ENCODE measurements around the gene CHML.

CHML gene

GRCh38 chr1:241644259-241644658 is 4.1 kb upstream of the CHML start:
- no peak for DNase-seq

DNA sequence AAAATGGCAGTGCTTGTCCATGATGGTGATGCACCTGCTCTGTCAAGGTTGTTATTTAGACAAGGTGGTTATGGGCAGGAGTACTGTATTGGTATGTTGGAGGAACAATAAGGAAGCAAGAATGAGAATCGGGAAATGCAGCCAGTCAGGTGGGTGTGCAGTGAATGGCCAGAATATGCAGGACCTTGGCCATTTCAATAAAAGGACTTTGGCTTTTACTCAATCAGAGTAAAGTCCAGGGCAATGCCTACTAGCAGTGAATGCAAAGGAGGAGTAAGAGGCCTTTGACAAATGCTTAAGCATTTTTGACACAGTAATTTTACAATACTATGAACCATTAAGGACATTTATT is 2.4 kb upstream of the CHML start:
- DNase-seq = no peak

- no peak for DNase-seq
Observed at GRCh38 chr1:241641773-241642592, 1.8 kb upstream of the CHML start.

DNA sequence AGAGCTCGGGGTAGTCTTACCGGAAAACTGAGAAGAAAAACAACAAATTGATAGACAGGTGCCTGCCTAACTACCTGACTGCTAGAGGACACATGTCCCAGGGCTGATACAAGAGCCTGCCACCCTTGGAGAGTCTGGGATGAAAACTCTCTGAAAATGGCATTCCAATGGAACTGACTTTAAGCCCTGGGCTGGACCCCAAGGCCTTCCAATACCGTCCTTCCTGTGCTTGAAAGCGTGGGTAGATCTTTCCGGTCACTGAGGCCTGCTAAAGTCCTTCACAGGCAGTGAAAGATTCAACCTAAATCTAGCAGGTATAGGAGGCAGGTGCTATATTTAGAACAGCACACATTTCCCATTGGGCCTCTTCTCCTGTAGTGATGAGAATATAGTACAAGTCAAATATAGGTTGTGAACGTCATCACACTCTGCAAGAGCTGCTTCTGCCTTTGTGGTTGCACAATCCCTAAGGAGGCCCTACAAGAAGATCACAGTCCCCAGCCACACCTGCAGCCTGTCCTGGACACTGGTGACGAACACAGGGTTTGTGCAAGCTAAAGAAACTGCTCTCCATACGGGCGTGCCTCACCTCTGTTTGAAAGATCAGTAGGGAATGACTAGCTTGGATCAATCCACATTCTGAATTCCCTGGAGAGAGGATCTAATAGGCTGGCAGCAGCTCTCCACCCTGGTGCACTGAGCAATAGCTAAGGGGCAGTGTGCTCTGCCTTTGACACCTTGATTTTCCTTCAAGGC is 876 bp upstream of the CHML start:
- no peak for DNase-seq

- peak; percentile 58 for DNase-seq
Observed at GRCh38 chr1:241639623-241640148, 483 bp downstream of the CHML start.

DNA sequence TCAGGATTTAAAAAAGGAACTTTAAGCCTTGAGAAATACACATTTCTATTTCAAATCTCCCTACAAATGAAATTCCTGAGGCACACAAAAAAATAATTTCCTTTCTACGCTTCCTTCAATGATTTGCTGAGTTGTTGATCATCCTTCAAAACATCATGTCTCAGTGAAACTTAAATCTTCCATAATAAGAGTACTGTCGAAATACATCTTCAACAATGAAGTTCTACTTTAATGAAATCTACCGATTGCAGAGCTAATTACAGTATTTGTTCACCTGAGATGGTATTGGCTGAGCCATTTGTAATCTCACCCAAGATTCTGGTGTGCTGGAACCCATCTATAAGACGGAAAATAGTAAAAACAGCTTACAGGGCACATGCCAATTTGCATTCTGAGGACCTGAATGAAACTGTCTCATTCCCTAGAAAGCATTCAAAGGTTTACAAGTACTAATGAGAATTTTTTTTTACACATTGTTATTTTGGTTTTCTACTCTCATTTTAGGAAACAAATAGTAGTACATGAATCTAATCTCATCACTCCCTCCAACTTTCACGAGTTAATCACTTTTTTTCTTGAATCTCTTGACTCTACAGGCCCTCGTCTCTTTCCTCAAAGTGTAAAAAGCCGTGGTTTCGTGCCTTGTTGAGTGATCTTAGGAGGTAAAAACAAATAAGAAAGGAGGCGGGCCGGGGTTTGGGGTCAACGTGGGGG is 1.1 kb downstream of the CHML start:
- no peak for DNase-seq

DNA sequence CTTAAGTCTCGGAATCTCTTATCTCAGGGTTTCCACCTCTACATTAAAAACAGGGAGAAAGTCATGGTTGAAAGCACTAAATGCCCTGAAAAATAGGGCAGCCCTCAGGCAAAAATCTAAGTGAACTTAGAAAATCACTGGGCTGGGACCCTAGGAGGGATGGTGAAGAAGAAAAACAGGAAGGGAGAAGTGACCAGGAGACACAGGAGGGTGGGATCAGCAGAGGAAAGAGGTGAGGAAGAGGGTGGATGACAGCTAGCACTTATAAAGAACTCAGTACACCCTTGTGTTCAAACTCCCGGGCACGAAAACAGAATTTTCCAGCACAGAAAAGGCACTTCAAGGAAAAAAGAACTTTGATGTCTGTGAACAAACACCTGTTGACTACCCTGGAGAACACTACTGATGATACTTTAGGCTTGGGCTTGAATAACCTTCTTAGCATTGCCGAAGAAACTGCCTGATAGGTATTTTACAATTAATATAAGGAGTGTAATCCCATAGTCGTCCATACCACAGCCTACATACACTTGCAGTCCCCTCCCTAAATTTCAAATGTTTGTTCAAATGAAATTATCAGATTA is 2.0 kb downstream of the CHML start:
- DNase-seq = no peak

DNA sequence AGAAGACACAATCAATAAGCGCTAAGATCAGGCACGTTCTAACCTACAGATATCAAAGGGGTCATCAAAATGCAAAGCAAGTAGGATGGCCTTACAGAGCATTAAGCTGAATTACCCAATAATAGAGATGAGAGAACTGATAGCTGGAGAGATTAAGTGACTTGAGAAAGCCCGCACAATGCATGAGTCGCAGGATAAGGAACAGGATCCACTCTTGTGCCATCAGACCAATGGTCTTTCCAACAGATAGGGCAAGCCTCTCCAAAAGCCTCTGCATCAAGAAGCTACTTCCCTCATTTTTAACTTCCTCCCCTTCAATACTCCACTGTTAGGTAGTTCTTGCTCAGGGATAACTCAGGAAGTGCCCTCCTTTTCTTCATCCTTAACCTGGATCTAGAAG is 2.6 kb downstream of the CHML start:
- no peak for DNase-seq

- DNase-seq = no peak
Observed at GRCh38 chr1:241637046-241637590, 3.1 kb downstream of the CHML start.

- DNase-seq = no peak
Observed at GRCh38 chr1:241636291-241636690, 3.9 kb downstream of the CHML start.

- no peak for DNase-seq
Observed at GRCh38 chr1:241635556-241636152, 4.5 kb downstream of the CHML start.

- no peak for DNase-seq
Observed at GRCh38 chr1:241632987-241633386, 7.2 kb downstream of the CHML start.

DNA sequence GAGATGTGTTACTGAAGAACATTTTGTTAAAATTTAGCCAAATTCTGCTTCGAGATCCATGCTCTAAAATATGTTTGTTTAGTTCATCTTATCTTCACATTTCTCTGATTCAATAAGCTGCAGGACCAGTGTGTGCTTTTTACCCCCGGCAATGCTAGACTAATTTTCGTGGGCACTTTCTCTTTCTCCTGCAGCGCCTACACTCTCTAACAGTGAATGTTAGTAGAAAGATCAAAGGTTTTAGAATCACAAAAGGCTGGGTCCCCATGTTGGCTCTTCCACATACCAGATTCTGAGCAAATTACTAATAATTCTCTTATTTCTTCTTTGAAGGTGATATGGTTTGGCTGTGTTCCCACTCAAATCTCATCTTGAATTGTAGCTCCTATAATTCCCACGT is 8.5 kb downstream of the CHML start:
- no peak for DNase-seq

DNA sequence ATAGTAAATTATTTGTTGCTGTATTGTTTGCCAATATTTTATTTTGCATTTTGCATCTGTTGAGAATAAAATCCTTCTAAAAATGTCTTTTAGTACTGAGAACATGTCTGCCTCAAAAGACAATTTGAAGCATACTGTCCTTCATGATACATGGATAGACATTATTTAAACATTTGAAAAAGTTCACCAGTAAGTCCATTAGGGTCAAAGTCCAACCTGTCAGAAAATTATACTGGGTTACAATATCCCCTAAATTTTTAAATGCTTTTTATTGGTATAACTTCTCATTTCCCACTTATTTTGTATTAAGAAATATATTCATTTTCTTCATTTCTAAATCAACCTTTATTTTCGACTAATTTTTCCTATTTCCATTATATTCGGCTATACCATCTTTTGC is 9.3 kb downstream of the CHML start:
- no peak for DNase-seq

- no peak for DNase-seq
Observed at GRCh38 chr1:241630476-241630875, 9.7 kb downstream of the CHML start.

GRCh38 chr1:241630005-241630404 is 10.2 kb downstream of the CHML start:
- no peak for DNase-seq

DNA sequence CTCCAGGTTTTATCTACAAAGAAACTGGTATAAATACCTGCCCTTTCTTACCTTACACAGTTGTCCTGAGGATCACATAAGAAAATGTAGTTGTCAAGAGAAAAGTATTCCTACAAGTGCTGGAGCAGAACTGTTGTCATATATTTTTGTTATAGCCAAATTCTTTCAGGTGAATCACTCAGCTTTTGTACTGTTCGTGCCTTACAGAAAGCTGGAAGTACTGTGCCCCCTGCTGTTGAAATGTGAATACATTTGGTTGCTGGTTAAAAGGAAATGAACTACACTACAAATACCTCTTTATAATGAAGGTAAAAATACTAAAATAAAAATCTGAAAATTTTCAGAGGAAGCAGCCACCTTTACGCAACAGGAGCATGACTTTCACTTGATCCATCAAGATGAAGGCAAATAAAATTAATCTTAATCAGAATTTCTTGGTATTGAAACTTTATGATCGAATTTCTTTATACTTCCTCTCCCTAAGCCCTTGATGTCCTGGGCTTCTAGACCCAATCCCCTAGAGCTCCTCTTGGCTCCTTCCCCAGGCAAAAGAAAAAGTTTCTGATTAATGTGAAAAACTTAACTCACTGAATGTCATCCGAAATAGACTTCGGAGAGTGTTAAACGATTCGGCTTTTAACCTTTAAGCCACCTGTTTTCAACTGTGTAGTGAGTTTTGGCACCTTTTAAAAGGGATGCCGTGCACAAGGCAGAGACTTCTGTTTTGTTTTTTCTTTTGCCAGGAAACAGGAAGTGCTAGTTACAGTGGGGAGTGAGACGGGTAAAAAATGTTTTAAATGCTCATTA is 12.5 kb downstream of the CHML start:
- peak; percentile 40 for DNase-seq

- no peak for DNase-seq
Observed at GRCh38 chr1:241624935-241625334, 15.2 kb downstream of the CHML start.

DNA sequence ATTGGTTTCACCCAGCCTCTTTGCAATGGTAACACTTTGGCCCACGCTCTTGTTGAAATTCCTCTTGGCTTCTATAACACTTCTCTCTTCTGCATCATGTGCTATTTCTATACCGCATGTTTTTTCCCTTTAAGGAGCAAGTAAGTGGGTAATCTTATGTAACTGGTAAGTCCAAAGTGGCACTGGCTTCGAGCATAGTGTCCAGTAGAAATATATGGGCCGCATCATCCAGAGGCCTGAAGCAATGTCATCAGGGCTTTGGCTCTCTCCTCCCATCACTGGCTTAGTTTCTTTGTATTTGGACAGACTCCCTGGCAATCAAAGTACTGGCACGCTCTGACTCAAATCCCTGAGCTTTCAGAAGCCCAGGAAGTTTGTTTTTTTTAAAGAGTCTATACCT is 17.5 kb downstream of the CHML start:
- DNase-seq = no peak

DNA sequence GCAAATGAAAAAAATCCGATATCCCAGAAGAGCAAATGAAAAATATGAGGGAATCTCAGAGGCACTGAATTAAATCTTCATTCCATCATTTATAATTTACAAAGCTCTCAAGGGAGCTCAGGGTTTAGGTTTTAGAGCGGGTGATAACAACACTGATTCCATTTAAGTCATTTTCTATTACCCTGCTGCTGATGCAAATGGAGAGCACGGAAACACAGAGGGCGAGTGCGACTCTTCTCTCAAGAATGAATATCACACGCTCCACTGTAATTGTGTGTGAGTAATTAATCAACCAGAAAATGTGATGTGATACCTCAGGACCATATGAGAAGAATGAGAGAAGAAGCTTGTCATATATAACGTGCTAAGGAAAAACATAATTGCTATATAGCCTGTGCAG is 22.7 kb downstream of the CHML start:
- no peak for DNase-seq

Data from COR-L47 (cell line).